ENCODE data around the gene NCAPD2. TPM values are rescaled to one million over a fixed set of nuclear protein-coding genes. Genes with fewer than 3 reads are reported as not detected.
"Not testable (repeated sequence)": the region's sequence is repeated elsewhere in the genome, so short reads cannot be mapped to it uniquely, and the experiment has no call there.

The NCAPD2 gene
- total RNA-seq, 2 donors from 2014 or later: 19.9 to 26.7 TPM

DNA sequence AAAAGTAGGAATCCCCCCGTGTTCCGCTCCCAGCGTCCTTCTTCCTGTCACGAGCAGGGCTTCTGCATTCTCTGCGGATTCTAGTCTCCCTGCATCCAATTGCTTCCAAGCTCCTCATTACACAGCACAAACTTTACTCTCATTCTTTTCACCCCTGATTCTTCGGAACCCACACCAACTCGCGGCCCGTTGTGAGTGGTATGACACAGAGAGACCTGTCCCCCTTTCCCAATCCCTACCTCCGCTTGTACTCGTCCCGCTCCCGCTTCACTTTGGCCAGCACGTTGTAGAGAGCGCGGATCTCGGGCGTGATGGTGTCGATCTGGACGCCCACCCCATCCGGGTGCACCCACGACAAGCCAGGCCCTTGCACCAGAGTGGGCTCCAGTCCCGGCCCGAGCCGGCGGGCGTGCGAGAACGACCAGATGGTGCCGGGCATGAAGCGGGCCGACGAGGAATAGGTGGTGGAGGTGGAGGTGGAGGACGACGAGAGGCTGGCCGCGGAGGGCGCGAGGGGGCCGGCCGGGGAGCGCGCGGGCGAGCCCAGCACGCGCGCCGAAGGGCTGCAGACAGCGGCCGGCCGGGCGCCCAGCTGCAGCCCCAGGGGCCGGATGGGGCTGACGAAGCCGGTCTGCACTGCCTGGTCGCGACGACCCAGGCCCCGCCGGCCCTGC, 61.3 kb downstream of the NCAPD2 start:
- Histone ChIP-seq H3K4me3 (peak overlapping the region; percentile 93), H3K4me1 (ENCODE audit: control insufficient read depth in 1 of 2, low read depth in 2 of 2) (peaks cover 37 to 57% of the 10 kb centered on the region in 2 donors), H3K27me3 (replicated peaks; ENCODE audit: insufficient read depth) (no peaks in the 10 kb centered on the region), H3K36me3 (peaks cover 11% of the 10 kb centered on the region), H3K27ac (peak overlapping the region; percentile 98 to 100), H3K9me3 (no peaks in the 10 kb centered on the region)
- TF ChIP-seq, protein P1, sequence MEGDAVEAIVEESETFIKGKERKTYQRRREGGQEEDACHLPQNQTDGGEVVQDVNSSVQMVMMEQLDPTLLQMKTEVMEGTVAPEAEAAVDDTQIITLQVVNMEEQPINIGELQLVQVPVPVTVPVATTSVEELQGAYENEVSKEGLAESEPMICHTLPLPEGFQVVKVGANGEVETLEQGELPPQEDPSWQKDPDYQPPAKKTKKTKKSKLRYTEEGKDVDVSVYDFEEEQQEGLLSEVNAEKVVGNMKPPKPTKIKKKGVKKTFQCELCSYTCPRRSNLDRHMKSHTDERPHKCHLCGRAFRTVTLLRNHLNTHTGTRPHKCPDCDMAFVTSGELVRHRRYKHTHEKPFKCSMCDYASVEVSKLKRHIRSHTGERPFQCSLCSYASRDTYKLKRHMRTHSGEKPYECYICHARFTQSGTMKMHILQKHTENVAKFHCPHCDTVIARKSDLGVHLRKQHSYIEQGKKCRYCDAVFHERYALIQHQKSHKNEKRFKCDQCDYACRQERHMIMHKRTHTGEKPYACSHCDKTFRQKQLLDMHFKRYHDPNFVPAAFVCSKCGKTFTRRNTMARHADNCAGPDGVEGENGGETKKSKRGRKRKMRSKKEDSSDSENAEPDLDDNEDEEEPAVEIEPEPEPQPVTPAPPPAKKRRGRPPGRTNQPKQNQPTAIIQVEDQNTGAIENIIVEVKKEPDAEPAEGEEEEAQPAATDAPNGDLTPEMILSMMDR (IDR thresholded peaks at IDR 0.05): no peak
- DNase-seq (ENCODE audit: low spot score) (no peak), ATAC-seq (ENCODE audit: insufficient number of reproducible peaks, low FRiP score, low read depth) (no peak)

DNA sequence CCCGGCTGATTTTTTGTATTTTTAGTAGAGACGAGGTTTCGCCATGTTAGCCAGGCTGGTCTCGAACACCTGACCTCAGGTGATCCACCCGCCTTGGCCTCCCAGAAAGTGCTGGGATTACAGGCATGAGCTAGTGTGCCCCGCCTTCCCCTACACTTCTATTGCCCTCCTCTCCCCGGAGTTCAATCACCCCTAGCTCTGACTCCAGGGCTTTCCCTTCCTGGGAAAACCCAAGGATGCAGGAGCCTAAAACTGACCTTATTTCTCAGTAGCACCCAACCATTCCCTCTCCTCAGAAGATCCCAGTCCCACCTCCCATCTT, 62.6 kb downstream of the NCAPD2 start:
- Histone ChIP-seq H3K36me3 (peaks cover 24% of the 10 kb centered on the region), H3K4me1 (ENCODE audit: control insufficient read depth in 1 of 2, low read depth in 2 of 2) (peaks cover 25 to 44% of the 10 kb centered on the region in 2 donors), H3K4me3 (peak overlapping the region; percentile 93), H3K27ac (peak overlapping the region; percentile 98 to 100)
- DNase-seq (ENCODE audit: low spot score); H3K27me3 ChIP-seq (replicated peaks; ENCODE audit: insufficient read depth); H3K9me3 ChIP-seq; ATAC-seq (ENCODE audit: insufficient number of reproducible peaks, low FRiP score, low read depth): not testable (repeated sequence)

DNA sequence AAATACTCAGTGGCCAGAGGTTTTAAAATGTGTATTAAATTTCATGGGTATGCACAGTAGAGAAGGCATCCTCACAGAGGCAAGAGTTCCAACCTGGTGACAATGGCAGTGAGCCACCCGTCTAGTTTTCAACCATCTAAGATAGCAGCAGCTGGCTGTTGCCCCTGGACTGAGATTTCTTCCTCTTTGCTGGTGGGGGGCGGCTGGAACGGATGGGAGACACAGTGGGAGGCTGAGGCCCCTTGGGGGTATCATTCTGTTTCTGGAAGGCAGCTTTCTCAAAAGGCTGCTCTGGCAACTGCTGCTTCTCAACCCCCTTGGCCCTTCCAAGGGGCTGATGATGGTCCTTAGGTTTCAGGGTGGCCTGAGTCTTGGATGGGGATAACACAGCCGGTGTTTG, 63.0 kb downstream of the NCAPD2 start:
- H3K4me1 ChIP-seq (ENCODE audit: control insufficient read depth in 1 of 2, low read depth in 2 of 2): peaks cover 21 to 40% of the 10 kb centered on the region in 2 donors
- DNase-seq (ENCODE audit: low spot score) (no peak), ATAC-seq (ENCODE audit: insufficient number of reproducible peaks, low FRiP score, low read depth) (no peak)
- peak overlapping the region; percentile 98 to 100 for H3K27ac ChIP-seq
- TF ChIP-seq, protein P1 (IDR thresholded peaks at IDR 0.05): no peak
- no peak overlapping the region for H3K4me3 ChIP-seq
- peaks cover 27% of the 10 kb centered on the region for H3K36me3 ChIP-seq
- H3K9me3 ChIP-seq: no peaks in the 10 kb centered on the region
- H3K27me3 ChIP-seq (replicated peaks; ENCODE audit: insufficient read depth): no peaks in the 10 kb centered on the region

DNA sequence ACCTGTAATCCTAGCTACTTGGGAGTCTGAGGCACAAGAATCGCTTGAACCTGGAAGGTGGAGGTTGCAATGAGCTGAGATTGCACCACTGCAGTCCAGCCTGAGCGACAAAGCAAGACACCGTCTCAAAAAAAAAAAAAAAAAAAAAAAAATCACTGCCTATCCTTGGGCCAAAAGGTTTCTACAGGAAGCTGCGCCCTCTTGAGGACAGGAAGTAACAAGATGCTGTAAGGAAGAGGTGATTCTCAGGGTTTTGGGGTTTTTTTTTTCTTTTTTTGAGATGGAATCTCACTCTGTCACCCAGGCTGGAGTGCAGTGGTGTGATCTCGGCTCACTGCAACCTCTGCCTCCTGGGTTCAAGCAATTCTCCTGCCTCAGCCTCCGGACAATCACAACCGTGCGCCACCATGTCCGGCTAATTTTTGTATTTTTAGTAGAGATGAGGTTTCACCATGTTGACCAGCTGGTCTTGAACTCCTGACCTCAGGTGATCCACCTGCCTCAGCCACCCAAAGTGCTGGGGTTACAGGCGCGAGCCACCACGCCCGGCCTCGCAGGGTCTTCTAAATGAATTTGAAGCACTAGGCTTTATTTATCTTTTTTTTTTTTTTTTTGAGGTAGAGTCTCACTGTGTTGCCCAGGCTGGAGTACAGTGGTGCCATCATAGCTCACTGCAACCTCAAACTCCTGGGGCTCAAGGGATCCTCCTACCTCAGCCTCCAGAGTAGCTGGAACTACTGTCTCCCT, 64.3 kb downstream of the NCAPD2 start:
- not testable (repeated sequence) for H3K4me3 ChIP-seq; H3K9me3 ChIP-seq; DNase-seq (ENCODE audit: low spot score); ATAC-seq (ENCODE audit: insufficient number of reproducible peaks, low FRiP score, low read depth); H3K27me3 ChIP-seq (replicated peaks; ENCODE audit: insufficient read depth)
- H3K27ac ChIP-seq: peak overlapping the region in 1 of 2 donors; percentile 38
- peaks cover 39% of the 10 kb centered on the region for H3K36me3 ChIP-seq
- peaks cover 8 to 27% of the 10 kb centered on the region in 2 donors for H3K4me1 ChIP-seq (ENCODE audit: control insufficient read depth in 1 of 2, low read depth in 2 of 2)
- TF ChIP-seq, protein P1 (IDR thresholded peaks at IDR 0.05): peak; percentile 34

DNA sequence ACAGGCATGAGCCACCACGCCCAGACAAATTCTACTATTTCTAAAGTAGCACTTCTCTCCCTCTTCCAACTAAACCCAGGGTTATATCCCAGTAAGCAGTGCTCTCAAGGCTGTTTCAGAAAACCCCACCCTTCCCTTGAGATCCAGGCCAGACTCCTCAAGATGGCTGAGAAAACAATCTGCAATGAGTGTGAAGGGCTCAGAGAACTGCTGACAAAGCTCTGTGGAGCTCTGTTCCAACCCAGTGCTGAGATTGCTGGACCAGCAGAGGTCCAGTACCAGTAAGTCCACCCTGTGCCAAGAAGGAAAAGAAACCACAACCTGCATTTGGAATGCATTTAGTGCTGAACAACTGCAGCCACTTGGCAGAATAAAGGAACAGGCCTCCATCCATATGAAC, 65.6 kb downstream of the NCAPD2 start:
- peaks cover 39% of the 10 kb centered on the region for H3K36me3 ChIP-seq
- TF ChIP-seq, protein P1 (IDR thresholded peaks at IDR 0.05): no peak
- ATAC-seq (ENCODE audit: insufficient number of reproducible peaks, low FRiP score, low read depth) (no peak), DNase-seq (ENCODE audit: low spot score) (no peak)
- H3K9me3 ChIP-seq: no peaks in the 10 kb centered on the region
- H3K27me3 ChIP-seq (replicated peaks; ENCODE audit: insufficient read depth): no peaks in the 10 kb centered on the region
- no peak overlapping the region for H3K27ac ChIP-seq
- H3K4me3 ChIP-seq: no peak overlapping the region
- H3K4me1 ChIP-seq (ENCODE audit: control insufficient read depth in 1 of 2, low read depth in 2 of 2): peaks cover 0 to 14% of the 10 kb centered on the region in 2 donors
